GM11168 (cell line): Measurements from ENCODE around the gene THEMIS2.
"Not testable (repeated sequence)": the region's sequence is repeated elsewhere in the genome, so short reads cannot be mapped to it uniquely, and the experiment has no call there.

Source experiments
- in situ Hi-C: fragments of 300-500 bp; cut with MboI; formaldehyde crosslinking; loops from one replicate; pipeline ENCODE4 v1.12.0; 2022; ENCODE audit warnings: low sequenced_read_pairs; ENCODE audit not compliant: unreplicated experiment

The THEMIS2 gene

DNA sequence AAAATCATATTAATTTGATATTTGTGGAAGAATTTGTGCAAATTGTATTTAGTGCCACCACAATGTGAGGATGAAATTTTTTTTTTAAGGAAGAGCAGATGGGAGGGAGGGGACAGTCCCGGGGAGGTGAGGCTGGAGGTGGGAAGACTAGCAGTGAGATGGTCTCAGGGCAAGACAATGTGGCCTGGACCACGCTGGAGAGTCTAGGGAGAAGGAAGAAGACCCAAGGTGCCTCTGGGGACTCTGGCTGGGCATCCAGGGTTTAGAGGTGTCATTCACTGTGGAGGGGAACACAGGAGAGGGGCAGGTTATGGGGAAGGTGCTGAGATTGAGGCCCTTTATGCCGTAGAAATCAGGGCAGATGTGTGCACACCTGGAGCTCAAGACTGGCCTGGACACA is 10.3 kb upstream of the THEMIS2 start:
- in situ Hi-C loops: loop anchor here (10.0 kb wide), 1 partner anchor 113 kb away; no protein-coding TSS in a partner anchor

DNA sequence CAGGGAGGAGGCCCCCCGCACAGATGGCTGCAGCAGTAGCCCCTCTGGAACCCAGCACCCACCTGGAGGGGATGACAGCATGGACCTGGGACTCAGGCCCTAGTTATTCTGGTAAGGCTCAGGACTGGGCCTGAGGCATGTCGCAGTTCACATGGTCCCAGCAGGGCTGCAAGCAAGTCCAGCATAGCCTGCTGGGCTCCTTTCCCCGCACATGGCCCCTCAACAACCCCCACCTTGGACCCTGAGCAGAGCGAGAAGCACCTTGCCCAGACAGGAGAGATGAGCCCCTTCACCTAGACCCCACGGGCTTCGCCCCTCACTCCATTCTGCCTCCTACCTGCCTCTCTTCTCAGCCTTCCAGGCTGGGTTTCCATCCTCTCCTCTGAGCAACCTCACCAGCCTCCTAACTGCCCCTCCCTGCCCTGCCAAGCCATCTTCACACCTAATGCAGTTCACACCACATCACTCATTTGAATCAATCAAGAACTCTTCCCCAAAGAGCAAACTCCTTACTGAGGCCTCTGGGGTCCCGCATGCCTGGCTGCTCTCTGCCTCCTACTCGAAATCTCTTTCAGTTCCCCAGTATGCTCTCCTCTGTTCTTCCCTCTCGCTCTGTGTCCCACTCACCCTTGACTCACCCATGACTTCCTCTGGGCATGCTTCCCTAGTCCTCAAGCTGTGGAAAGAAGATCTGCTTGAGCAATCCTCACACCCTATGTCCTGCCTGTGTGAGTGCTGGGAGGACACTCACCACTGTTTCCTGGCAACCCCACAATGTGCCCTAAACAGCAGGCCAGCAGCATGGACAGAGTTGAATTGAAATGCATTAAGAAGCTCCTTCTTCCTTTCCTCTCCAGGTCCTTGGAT is 9.4 kb upstream of the THEMIS2 start:
- in situ Hi-C loops: loop anchor here (10.0 kb wide), 1 partner anchor 112 kb away; no protein-coding TSS in a partner anchor

GRCh38 chr1:27863538-27863915 is 8.8 kb upstream of the THEMIS2 start:
- in situ Hi-C loops: loop anchor here (10.0 kb wide), 1 partner anchor 111 kb away; no protein-coding TSS in a partner anchor

DNA sequence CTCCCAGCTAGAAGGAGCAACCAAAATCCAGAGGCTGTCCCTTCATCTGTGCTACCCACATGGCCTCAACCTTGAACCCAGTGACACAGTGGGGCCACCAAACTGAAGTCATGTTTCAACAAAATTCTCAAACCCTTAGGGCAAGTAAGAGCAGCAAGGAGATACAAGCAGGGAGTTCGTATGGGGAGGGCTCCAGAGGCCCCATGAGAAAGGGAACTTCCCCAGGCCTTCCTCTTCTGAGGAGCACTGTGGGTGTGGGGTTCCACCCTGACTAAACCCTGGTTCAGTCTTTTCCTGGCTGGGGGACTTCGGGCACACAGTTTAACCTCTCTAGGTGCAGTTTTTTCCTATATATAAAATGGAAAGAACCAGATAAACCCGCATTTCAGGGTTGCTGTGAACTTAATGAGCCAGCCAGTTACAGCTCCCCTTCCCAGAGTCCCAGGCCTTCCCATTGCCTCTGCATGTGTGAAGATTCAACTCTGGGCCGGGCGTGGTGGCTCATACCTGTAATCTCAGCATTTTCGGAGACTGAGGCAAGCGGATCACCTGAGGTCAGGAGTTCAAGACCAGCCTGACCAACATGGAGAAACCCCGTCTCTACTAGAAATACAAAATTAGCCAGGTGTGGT is 8.0 kb upstream of the THEMIS2 start:
- in situ Hi-C loops: loop anchor here (10.0 kb wide), 1 partner anchor 110 kb away; no protein-coding TSS in a partner anchor

DNA sequence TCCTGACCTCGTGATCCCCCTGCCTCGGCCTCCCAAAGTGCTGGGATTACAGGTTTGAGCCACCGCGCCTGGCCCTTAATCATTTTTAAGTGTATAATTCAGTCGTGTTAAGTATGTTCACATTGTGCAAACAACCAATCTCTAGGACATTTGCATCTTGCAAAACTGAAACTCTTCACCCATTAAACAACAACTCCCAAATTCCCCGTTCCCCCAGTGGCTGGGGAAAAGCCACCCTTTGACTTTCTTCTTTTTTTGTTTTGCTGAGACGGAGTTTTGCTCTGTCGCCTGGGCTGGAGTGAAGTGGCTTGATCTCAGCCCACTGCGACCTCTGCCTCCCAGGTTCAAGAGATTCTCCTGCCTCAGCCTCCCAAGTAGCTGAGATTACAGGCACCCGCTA is 6.5 kb upstream of the THEMIS2 start:
- in situ Hi-C loops: loop anchor here (10.0 kb wide), 1 partner anchor 109 kb away; no protein-coding TSS in a partner anchor

DNA sequence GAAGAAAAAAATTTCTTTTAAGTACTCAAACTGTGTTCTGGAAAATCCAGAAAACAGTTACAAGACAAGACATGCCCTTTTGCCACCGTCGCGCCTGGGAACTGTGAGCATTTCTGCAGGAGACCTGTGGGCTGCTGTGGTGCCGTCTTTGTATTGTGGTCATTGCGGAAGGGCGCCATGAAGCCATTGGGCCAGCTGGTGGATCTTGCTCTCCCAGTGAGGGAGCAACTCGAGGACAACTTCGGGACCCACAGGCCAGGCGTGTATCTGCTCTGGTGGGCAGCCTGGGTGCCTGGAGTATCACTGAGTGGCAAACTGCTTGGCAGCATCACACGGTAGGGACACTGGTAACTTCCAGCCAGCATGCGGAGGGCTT is 3.8 kb upstream of the THEMIS2 start:
- in situ Hi-C loops: loop anchor here (10.0 kb wide), 1 partner anchor 106 kb away; no protein-coding TSS in a partner anchor

DNA sequence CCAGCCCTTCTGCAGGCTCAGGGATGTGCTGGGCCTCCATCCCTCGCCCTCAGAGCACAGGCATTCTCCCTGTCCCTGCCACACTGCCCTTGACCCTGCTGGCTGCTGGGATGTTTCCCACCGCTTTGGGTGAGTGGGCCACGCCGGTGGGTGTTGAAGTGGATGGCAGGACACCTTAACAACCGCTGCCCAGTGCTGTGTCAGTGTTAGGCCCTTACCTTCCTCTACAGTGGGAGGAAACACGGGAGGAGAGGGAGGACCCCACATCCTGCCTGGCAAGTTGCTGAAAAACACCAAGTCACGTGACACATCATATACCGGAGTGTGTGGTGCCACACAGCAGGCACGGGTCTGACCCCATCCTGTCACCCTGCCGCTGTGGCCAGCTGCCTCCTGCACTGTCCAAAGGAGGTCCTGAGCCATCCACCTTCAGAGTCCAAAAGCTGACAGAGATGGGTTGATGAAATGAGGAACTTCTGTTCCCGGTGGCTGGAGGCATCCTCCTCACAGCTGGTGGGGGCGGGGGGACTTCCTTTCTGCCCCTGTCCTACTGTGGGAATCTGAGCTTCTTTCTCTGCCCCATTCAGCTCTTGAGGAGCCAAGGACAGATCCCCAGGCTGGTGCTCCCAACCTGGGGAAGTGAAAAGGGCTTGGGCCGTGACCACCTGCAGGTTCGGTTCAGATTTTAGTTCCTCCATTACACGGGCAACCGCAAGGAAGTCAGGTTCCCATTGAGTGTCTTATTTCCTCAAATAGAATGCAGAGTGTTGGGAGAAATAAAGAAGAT is 3.2 kb upstream of the THEMIS2 start:
- in situ Hi-C loops: loop anchor here (10.0 kb wide), 1 partner anchor 106 kb away; no protein-coding TSS in a partner anchor

DNA sequence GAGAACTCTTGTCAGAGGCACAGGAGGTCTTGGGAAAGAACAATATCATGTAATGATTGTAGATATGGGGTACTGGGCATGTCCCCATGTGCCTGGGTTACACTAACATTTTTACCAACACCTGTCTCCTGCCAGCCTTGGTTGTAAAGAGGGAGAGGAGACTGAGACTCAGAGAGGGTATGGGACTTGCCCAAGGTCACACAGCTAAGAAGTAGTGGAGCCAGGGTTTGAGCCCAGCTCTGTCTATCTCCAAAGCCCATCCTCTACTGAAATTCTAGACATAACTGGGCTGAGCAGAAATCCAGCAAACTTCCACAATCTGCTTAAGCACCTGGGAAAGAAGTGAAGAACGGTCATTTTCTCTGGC is 2.6 kb upstream of the THEMIS2 start:
- in situ Hi-C loops: loop anchor here (10.0 kb wide), 1 partner anchor 105 kb away; no protein-coding TSS in a partner anchor

DNA sequence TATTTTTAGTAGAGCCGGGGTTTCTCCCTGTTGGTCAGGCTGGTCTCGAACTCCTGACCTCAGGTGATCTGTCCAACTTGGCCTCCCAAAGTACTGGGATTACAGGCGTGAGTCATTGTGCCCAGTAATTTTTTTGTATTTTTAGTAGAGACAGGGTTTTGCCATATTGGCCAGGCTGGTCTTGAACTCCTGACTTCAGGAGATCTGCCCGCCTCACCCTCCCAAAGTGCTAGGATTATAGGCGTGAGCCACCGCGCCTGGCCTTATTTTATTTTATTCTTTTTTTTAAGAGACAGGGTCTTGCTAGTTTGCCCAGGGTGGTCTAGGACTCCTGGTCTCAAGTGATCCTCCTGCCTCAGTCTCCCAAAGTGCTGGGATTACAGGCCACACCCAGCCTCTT is 1.3 kb upstream of the THEMIS2 start:
- in situ Hi-C loops: not testable (repeated sequence)

DNA sequence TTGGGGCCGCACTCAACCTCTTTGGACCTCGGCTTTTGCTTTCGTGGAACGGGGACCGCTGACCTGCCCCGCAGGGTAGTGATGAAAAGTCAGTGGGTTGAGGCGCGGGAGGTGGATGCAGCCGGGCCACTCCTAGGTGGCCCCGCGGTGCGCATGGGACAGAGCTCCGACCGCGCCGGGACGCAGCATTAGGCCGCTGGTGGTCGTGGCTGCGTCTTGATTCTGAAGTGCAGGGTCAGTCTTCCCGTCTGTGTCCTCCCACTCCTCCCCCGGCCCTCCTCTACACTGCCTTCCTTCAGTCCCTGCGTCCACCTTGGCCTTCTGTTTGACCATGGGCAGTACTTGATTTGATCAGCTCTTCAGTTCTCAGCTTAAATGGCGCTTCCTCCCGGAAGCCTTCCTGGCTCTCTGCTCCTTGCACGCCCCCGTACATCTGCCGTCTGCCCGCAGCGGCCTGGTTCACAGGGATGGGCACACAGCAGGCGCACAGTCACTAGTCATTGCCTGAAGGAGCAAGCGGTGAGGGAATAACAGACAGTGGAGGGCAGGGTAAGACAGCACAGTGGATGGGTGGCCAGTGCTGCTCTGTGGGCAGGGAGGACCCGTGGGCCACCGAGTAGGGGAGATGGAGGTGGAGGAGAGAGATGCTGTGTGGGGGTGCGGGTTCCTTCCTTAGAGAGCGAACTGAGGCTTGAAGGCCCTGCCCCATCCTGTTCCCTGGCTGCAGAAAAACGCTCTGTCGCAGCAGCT is 633 bp downstream of the THEMIS2 start:
- in situ Hi-C loops: no loop called here

DNA sequence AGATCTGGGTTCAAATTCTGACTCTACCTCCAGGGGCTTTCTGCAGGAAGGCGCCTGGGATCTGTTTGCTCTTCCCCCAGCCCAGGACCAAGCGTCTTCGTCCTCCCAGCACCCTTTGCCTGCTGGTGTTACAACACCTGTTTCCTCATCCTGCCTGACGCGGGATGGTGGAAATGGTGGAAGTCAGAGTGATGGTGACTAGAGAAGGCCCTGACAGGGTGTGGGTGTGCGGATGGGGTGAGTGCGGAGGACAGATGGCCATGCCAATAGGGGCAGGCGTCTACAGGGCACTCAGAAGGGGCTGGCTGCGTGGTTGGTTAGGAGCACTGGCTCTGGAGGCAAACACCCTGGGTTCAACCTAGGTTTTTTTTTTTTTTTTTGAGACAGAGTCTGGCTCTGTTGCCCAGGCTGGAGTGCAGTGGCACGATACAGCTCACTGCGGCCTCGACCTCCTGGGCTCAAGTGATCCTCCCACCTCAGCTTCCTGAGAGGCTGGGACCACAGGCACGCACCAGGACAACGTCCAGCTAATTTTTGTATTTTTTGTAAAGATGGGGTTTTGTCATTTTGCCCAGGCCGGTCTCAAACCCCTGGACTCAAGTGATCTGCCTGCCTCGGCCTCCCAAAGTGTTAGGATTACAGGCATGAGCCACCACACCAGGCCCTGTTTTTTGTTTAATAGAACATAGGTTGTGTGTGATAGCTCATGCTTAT is 1.5 kb downstream of the THEMIS2 start:
- in situ Hi-C loops: no loop called here

GRCh38 chr1:27876341-27877114 is 4.2 kb downstream of the THEMIS2 start:
- in situ Hi-C loops: no loop called here

- in situ Hi-C loops: no loop called here
These were observed 4.7 kb downstream of the THEMIS2 start for GRCh38 chr1:27877115-27877416.

- in situ Hi-C loops: no loop called here
These were observed 5.7 kb downstream of the THEMIS2 start for GRCh38 chr1:27878039-27878438.

DNA sequence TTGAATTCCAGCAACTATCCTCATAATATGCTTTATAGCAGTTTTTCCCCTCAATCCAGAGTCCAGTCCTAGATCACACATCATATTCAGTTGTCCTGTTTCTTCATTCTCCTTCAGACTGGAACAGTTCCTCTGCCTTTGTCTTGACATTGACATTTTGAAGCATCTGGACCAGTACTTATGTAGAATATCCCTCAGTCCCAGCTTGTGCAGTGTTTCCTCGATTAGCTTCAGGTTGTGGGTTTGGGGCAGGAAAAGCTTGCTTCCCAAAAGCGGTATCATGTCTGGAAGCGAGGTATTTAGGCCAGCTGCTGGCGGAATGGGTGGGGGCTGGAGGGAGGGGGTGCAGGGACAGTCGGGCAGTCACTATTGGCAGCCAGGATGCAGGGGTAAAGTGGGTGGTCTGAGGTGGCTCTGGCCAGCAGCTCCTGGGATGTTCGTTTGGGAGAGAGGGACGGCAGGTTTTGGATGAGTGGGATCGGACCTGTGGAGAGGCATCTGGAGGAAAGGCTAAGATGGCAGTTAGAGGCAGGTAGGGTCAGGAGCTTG is 6.5 kb downstream of the THEMIS2 start:
- in situ Hi-C loops: no loop called here

GRCh38 chr1:27879374-27880082 is 7.2 kb downstream of the THEMIS2 start:
- in situ Hi-C loops: no loop called here

- in situ Hi-C loops: no loop called here
These were observed 10.2 kb downstream of the THEMIS2 start for GRCh38 chr1:27882543-27882903.

DNA sequence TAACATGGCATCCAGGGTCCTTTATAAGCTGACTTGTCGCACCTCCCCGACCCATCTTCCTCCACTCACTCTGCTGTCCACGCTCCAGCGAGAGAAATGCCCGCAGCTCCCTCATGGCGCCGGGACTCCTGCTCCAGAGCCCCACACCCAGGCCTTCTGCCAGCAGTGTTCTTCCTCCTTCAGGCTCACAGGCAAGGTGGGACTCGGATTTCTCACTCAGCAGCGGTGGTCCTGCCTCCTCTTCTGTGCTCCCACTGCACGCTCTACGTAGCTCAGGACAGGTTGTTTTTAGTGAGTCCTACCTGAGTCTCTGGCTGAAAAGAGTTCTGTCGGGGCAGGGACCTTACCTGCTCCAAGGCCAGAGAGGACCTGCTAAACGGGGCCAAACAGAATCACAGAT is 11.2 kb downstream of the THEMIS2 start:
- in situ Hi-C loops: no loop called here
